Neural cell (in vitro differentiated cells): ENCODE results near the gene NARS2. TPM values are rescaled to one million over a fixed set of nuclear protein-coding genes. Genes with fewer than 3 reads are reported as not detected.

ENCODE experiments used
- H2AFZ ChIP-seq: fragments of 200-600, 300-800 bp; sonication (generic), shearing (Covaris generic); 2 replicates; pipeline ENCODE4 v1.6.0; 2014; ENCODE audit warnings: low read depth, mild to moderate bottlenecking, antibody characterized with exemption, low read length, moderate library complexity
- H3F3A ChIP-seq: fragments of 200-600 bp; shearing (Covaris generic); 2 replicates; pipeline ENCODE4 v1.6.1; 2016; ENCODE audit warnings: mild to moderate bottlenecking, moderate library complexity, mixed read lengths, antibody characterized with exemption, low read length; ENCODE audit not compliant: insufficient read depth, poor library complexity, severe bottlenecking
- H3K27ac ChIP-seq: fragments of 200-600, 300-800 bp; sonication (generic), shearing (Covaris generic); 2 replicates; pipeline ENCODE4 v1.5.1; 2014; ENCODE audit warnings: mild to moderate bottlenecking, low read length, moderate library complexity
- H3K27me3 ChIP-seq: fragments of 300-800, 200-600 bp; sonication (generic), shearing (Covaris generic); 2 replicates; pipeline ENCODE4 v1.6.0; 2014; ENCODE audit warnings: mild to moderate bottlenecking, low read depth, low read length, moderate library complexity; ENCODE audit not compliant: insufficient read depth
- H3K36me3 ChIP-seq: fragments of 300-800, 200-600 bp; sonication (generic), shearing (Covaris generic); 2 replicates; pipeline ENCODE4 v1.5.1; 2014; ENCODE audit warnings: mild to moderate bottlenecking, antibody characterized with exemption, low read length, moderate library complexity; ENCODE audit not compliant: insufficient read depth
- H3K4me2 ChIP-seq: fragments of 300-800, 200-600 bp; sonication (generic), shearing (Covaris generic); 2 replicates; pipeline ENCODE4 v1.6.0; 2014; ENCODE audit warnings: mild to moderate bottlenecking, low read length
- H3K4me3 ChIP-seq: fragments of 300-800, 200-600 bp; sonication (generic), shearing (Covaris generic); 2 replicates; pipeline ENCODE4 v1.5.1; 2014; ENCODE audit warnings: mild to moderate bottlenecking, low read length, moderate library complexity
- H3K79me2 ChIP-seq: fragments of 200-600 bp; shearing (Covaris generic); replicated peaks from 2 replicates; pipeline ENCODE4 v1.6.0; 2014; ENCODE audit warnings: mild to moderate bottlenecking, low read length, moderate library complexity; ENCODE audit not compliant: insufficient read depth
- H3K9ac ChIP-seq: fragments of 300-800, 200-600 bp; sonication (generic), shearing (Covaris generic); 2 replicates; pipeline ENCODE4 v1.6.1; 2016; ENCODE audit warnings: mild to moderate bottlenecking, low read length, mixed read lengths
- H3K9me2 ChIP-seq: fragments of 200-600 bp; shearing (Covaris generic); 2 replicates; pipeline ENCODE4 v1.6.1; 2016; ENCODE audit warnings: mild to moderate bottlenecking, low read length, mixed read lengths; ENCODE audit not compliant: insufficient read depth
- H3K9me3 ChIP-seq: fragments of 200-600, 300-800 bp; sonication (generic), shearing (Covaris generic); 2 replicates; pipeline ENCODE4 v1.6.1; 2016; ENCODE audit warnings: mild to moderate bottlenecking, mixed run types, low read length, moderate library complexity, mixed read lengths
- H4K20me1 ChIP-seq: fragments of 200-600 bp; shearing (Covaris generic); 2 replicates; pipeline ENCODE4 v1.6.1; 2016; ENCODE audit warnings: mild to moderate bottlenecking, mixed run types; ENCODE audit not compliant: insufficient read depth
- EP300 ChIP-seq: fragments of 450-650 bp; conservative IDR thresholded peaks from 2 replicates; pipeline ENCODE4 v1.6.1; 2014; ENCODE audit warnings: antibody characterized with exemption, mild to moderate bottlenecking, moderate library complexity; ENCODE audit not compliant: poor library complexity, severe bottlenecking
- EZH2 ChIP-seq: fragments of 200-600, 300-800 bp; shearing (Covaris generic), sonication (generic); IDR thresholded peaks from 2 replicates; pipeline ENCODE4 v1.6.1; 2014; ENCODE audit warnings: antibody characterized with exemption, low read length, borderline replicate concordance, mild to moderate bottlenecking; ENCODE audit not compliant: insufficient read depth, poor library complexity, severe bottlenecking
- MXI1 ChIP-seq: fragments of 450-650 bp; conservative IDR thresholded peaks from 2 replicates; pipeline ENCODE4 v1.6.1; 2014; ENCODE audit warnings: antibody characterized with exemption, mild to moderate bottlenecking; ENCODE audit not compliant: poor library complexity, severe bottlenecking
- POLR2AphosphoS5 ChIP-seq: IDR thresholded peaks from 2 replicates; pipeline ENCODE4 v1.6.1; 2012
- RAD21 ChIP-seq: fragments of 450-650 bp; conservative IDR thresholded peaks from 2 replicates; pipeline ENCODE4 v1.6.1; 2014; ENCODE audit warnings: antibody characterized with exemption, mild to moderate bottlenecking, moderate library complexity
- SMC3 ChIP-seq: fragments of 450-650 bp; conservative IDR thresholded peaks from 2 replicates; pipeline ENCODE4 v1.6.1; 2014; ENCODE audit warnings: antibody characterized with exemption, mild to moderate bottlenecking, moderate library complexity; ENCODE audit not compliant: poor library complexity
- TAF1 ChIP-seq: IDR thresholded peaks from 2 replicates; pipeline ENCODE4 v1.6.1; 2012; ENCODE audit warnings: low read depth
- polyA plus RNA-seq: library from polyadenylated mRNA; depleted of rRNA; stranded (reverse); fragments of >200 nt; gene quantifications from 2 replicates; pipeline ENCODE4 v1.2.3, GENCODE V29; 2014
- TF ChIP-seq, protein P1 (sequence below): IDR thresholded peaks from 2 replicates; pipeline ENCODE4 v1.6.1; 2012; ENCODE audit warnings: borderline replicate concordance
- TF ChIP-seq, protein P2 (sequence below): fragments of 450-650 bp; IDR thresholded peaks from 2 replicates; pipeline ENCODE4 v1.5.1; 2014; ENCODE audit warnings: antibody characterized with exemption, mild to moderate bottlenecking, moderate library complexity; ENCODE audit not compliant: poor library complexity, severe bottlenecking

Gene NARS2
- polyA plus RNA-seq, 1 donor from 2014 or later = 39.6 TPM

DNA sequence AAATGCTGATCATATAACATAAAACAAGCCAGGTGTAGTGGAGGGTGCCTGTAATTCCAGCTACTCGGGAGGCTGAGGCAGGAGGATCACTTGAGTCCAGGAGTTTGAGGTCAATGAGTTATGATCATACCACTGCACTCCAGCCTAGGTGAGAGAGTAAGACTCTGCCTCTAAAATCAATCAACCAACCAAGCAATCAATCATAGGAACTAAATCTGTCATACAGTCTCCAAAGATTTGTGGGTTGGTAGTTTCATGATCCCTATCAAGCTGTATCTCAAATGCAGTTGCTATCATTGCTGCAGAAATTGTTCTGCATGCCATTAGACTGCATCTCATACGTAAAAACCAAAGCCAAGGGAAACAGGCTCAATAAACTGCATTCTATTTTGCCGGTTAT is 33.1 kb downstream of the NARS2 start:
- Histone ChIP-seq H3K27me3 (no peaks in the 10 kb centered on the region), H3K9me3 (no peaks in the 10 kb centered on the region), H3K4me3 (no peak overlapping the region), H4K20me1 (no peaks in the 10 kb centered on the region), H2AFZ (no peak overlapping the region), H3K9ac (no peak overlapping the region), H3K9me2 (no peaks in the 10 kb centered on the region), H3K4me2 (no peak overlapping the region), H3K79me2 (no peaks in the 10 kb centered on the region), H3K27ac (no peak overlapping the region), H3K36me3 (no peaks in the 10 kb centered on the region), H3F3A (no peaks in the 10 kb centered on the region)
- TF ChIP-seq EP300 (no peak), POLR2AphosphoS5 (no peak), TAF1 (no peak), MXI1 (no peak), EZH2 (no peak), SMC3 (no peak), RAD21 (no peak)
- TF ChIP-seq, protein P1, sequence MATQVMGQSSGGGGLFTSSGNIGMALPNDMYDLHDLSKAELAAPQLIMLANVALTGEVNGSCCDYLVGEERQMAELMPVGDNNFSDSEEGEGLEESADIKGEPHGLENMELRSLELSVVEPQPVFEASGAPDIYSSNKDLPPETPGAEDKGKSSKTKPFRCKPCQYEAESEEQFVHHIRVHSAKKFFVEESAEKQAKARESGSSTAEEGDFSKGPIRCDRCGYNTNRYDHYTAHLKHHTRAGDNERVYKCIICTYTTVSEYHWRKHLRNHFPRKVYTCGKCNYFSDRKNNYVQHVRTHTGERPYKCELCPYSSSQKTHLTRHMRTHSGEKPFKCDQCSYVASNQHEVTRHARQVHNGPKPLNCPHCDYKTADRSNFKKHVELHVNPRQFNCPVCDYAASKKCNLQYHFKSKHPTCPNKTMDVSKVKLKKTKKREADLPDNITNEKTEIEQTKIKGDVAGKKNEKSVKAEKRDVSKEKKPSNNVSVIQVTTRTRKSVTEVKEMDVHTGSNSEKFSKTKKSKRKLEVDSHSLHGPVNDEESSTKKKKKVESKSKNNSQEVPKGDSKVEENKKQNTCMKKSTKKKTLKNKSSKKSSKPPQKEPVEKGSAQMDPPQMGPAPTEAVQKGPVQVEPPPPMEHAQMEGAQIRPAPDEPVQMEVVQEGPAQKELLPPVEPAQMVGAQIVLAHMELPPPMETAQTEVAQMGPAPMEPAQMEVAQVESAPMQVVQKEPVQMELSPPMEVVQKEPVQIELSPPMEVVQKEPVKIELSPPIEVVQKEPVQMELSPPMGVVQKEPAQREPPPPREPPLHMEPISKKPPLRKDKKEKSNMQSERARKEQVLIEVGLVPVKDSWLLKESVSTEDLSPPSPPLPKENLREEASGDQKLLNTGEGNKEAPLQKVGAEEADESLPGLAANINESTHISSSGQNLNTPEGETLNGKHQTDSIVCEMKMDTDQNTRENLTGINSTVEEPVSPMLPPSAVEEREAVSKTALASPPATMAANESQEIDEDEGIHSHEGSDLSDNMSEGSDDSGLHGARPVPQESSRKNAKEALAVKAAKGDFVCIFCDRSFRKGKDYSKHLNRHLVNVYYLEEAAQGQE = no peak
- TF ChIP-seq, protein P2, sequence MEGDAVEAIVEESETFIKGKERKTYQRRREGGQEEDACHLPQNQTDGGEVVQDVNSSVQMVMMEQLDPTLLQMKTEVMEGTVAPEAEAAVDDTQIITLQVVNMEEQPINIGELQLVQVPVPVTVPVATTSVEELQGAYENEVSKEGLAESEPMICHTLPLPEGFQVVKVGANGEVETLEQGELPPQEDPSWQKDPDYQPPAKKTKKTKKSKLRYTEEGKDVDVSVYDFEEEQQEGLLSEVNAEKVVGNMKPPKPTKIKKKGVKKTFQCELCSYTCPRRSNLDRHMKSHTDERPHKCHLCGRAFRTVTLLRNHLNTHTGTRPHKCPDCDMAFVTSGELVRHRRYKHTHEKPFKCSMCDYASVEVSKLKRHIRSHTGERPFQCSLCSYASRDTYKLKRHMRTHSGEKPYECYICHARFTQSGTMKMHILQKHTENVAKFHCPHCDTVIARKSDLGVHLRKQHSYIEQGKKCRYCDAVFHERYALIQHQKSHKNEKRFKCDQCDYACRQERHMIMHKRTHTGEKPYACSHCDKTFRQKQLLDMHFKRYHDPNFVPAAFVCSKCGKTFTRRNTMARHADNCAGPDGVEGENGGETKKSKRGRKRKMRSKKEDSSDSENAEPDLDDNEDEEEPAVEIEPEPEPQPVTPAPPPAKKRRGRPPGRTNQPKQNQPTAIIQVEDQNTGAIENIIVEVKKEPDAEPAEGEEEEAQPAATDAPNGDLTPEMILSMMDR = no peak

DNA sequence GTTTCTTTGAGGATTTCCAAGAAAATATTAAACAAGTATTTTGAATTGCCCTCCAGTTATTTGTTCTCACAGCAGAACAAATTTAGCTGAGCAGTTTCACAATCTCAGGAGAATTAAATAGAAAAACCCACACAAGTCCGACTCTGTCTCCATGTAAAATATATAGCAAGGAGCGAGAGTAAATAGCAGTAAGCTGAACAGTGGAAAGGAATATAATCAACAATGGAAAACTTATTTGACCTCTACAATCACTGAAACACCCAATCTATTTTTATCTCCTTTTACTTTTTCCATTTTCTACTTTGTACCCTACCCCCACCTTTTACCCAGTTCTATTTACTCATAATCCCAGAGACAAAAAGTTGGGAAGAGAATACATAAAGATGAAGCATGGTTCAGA is 34.4 kb downstream of the NARS2 start:
- no peak for TF ChIP-seq EZH2
- TF ChIP-seq TAF1 = no peak
- TF ChIP-seq, protein P1 = no peak
- no peak for TF ChIP-seq POLR2AphosphoS5
- TF ChIP-seq EP300 = no peak
- TF ChIP-seq SMC3 = no peak
- TF ChIP-seq, protein P2 = no peak
- no peak for TF ChIP-seq MXI1
- no peak for TF ChIP-seq RAD21
- Histone ChIP-seq H3K4me3 (no peak overlapping the region), H3K9me3 (no peaks in the 10 kb centered on the region), H3K79me2 (no peaks in the 10 kb centered on the region), H3K4me2 (no peak overlapping the region), H2AFZ (no peak overlapping the region), H3F3A (no peaks in the 10 kb centered on the region), H3K36me3 (no peaks in the 10 kb centered on the region), H3K9me2 (no peaks in the 10 kb centered on the region), H3K27me3 (no peaks in the 10 kb centered on the region), H3K27ac (no peak overlapping the region), H3K9ac (no peak overlapping the region), H4K20me1 (no peaks in the 10 kb centered on the region)
